Testis (tissue), 2 donors: ENCODE results near the gene CACTIN.
"Not testable (repeated sequence)": the region's sequence is repeated elsewhere in the genome, so short reads cannot be mapped to it uniquely, and the experiment has no call there.

ENCODE experiments used
- CTCF ChIP-seq, 3 experiments: fragments of 450-650 bp in 2 of 3; fragments of 200-600 bp in 1 of 3; sonication (generic) in 1 of 3; IDR thresholded peaks; one replicate each; pipeline ENCODE4 v1.5.1; 2016 to 2019; ENCODE audit warnings: antibody characterized with exemption in 3 of 3, mild to moderate bottlenecking in 2 of 3, moderate library complexity in 1 of 3
- POLR2A ChIP-seq: fragments of 450-650 bp; IDR thresholded peaks from one replicate; pipeline ENCODE4 v1.6.1; 2017; ENCODE audit warnings: antibody characterized with exemption, mild to moderate bottlenecking, moderate library complexity

- not testable (repeated sequence) for TF ChIP-seq CTCF (IDR thresholded peaks at IDR 0.05); POLR2A
These were observed 42.4 kb downstream of the CACTIN start for GRCh38 chr19:3584036-3584802.
